Fibroblast of skin of right biceps (primary cell): ENCODE data around the gene POGLUT2.

ENCODE experiments used
- DNase-seq: peaks from one replicate; pipeline ENCODE4 v3.0.0-alpha.2; 2013

POGLUT2 gene

DNA sequence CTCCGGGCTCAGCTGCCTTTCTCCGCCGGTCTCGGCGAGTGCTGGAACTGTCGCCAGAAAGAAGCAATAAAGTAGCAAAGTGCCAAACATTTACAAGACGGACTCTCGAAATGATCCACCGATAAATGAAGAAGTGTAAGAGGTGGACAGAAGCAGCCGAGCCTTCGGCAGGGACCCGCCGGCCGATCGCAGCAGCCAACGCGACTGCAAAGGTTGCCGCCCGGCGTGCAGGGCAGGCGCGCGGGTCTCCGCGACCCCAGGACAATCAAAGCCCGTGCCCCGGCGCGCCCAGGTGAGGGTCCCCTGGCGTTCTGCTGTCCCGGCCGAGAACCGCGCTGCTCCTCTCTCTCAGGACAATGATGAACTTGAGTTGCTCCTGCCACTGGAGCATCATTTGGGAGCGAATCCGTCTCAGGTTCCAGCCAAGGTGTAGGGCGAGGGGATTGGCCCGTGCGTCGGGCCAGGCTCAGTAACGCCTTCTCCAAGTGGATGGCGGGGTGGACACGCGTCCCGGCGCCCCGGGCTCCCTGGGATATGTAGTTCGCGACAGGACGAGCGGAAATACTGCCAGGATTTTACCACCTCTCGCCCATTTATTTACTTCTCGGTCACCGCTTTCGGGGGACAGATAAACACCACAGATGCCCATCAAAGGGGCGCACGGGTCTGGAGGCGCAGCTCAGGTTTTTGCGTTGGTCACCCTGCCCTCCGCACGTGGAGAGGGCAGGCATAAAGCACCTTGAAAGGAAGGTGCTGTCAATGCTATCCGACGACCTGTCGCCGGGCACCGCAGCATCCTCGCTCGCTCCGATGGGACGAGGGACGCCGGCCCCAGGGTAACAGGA, at the start of gene POGLUT2, which contains the start of gene BIVM:
Gene POGLUT2 (minus strand): TSS at position 396 of the 845 bp plus-strand sequence. CDS start 306 bp downstream, at position 90.
Gene BIVM (plus strand): TSS at position 539 of the 845 bp plus-strand sequence. CDS start 8,149 bp downstream, outside the sequence.
- DNase-seq = peak; percentile 92

DNA sequence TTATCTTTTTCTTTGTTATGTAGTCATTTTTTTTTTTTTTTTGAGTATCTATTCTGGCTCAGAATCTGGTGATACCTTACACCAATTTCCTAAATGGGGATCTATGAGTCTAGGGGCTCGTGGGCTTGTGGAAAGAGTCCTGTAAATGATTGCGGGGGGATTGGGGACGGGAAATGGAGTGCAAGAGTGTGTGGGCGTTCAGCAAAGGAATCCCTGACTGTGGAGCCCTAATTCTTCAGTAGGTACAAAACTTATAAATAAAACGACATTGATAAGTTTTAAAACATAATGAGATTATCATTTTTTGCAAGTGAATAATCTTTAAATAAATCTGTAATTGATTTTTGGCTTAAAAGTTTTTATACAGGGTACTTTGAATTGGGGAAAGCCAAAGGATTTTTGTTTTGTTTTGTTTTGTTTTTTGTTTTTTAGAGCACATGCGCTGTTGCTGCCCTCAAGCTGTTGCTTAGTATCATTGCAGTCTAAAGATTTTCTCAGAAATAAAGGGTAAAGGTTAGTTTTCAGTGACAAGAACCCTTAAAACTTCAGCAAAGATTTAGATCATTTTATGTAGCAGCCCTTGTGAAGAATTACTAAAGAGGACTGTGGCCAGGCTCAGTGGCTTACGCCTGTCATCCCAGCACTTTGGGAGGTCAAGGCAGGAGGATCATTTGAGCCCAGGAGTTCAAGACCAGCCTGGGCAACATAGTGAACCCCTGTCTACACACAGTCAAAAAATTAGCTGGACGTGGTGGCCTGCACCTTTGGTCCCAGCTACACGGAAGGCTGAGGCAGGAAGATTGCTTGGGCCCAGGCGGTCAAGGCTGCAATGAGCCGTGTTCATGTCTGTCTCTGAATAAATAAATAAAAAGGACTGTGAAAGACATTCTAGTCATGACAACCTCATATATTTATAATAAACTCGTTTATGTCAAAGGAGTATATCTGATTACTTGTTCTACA, 48.8 kb upstream of the POGLUT2 start:
- DNase-seq = peak; percentile 28

DNA sequence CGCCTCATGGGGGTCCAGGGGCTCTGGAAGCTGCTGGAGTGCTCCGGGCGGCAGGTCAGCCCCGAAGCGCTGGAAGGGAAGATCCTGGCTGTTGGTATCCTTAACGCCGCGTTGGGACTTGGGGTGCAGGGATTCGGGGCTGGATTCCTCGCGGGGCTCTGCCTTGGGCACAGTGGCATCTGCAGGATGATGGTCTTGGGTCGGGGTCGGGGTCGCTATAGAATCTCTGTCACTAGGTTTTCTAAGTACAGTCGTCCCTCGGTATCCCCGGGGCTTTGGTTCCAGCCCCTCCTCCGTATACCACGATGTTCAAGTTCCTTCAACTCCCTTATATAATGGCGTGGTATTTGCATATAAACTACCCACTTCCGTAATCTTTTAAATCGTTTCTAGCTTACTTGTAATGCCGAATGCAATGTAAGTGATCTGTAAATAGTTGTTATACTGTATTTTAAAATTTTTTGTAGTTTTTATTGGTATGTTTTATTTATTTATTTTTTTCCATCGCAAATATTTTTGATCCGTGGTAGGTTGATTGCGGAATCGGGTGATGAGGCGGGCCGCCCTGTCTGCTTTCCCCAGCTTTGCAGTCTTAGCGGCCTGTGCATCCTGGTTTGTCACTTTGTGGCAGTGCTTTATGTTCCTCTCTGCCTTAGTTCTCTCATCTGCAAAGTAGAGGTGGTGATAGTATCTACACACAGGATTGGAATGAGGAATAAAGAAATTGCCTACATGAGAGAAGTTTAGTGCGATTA, 47.7 kb upstream of the POGLUT2 start:
- DNase-seq = peak; percentile 30

DNA sequence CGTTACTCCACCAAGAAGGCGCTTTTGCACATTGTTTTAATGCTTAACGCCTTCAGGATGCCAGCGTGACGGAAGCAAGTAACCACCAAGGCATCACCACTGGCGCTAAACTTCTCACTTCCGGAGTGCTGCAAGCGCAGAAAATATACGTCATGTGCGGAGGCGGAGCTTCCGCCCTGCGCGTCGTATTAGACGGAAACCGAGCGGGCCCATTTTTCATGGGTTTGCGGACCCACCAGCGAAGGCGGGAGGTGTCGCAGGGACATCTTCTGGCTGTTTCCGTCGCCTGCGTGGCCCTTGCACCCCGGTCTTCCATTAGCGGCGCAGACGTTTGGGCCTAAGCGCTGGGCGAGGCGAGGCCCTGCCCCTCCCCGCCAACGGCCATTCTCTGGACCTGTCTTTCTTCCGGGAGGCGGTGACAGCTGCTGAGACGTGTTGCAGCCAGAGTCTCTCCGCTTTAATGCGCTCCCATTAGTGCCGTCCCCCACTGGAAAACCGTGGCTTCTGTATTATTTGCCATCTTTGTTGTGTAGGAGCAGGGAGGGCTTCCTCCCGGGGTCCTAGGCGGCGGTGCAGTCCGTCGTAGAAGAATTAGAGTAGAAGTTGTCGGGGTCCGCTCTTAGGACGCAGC, 47.0 kb upstream of the POGLUT2 start, which contains the start of gene ERCC5:
Gene ERCC5 (plus strand): TSS at position 403 of the 631 bp plus-strand sequence. CDS start 235 bp downstream, outside the sequence.
- DNase-seq = peak; percentile 97

DNA sequence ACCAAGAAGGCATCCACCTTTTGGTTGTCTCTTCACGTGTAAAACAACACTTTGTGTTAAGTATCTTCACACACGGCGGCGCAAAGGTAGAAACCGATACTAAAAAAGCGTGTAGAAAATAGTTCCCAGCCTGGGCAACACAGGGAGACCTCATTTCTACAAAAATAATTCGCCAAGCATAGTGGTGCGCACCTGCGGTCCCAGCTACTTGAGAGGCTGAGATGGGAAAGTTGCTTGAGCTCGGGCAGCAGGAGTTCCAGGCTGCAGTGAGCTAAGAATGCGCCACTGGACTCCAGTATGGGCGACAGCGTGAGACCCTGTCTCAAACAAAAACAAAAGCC, 46.5 kb upstream of the POGLUT2 start:
- DNase-seq = no peak

DNA sequence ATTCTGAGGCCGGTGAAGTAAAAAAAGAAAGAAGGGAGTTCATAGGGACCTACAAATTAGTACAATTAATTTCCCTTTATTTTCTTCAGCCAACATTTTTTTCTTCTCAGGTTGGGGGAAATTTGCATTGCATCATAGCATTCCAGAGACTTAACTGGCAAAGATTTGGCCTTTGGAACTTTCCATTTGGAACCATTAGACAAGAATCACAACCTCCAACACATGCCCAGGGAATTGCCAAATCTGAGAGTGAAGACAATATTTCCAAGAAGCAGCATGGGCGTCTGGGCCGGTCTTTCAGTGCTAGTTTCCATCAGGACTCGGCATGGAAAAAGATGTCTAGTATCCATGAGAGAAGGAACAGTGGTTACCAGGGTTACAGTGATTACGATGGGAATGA, 40.7 kb upstream of the POGLUT2 start:
- peak; percentile 15 for DNase-seq

DNA sequence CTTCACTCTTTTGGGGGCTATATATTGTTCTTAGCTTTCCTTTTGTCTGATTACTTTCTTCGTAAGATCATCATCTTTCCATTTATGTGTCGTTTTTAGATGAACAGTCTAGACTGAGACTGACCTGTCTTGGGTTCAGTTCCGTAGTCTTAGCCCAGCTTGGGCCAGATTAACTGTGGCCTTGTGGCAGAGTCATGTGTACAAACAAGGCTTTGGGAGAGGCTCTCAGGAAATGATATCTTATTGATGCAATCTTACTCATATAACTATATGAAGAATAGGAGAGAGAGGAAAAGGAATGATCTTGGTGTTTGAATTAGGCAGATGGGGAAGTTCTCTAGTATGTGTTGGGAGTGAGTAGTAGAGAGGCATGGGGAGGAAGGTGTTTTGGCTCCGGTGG, 40.2 kb upstream of the POGLUT2 start:
- DNase-seq = no peak

DNA sequence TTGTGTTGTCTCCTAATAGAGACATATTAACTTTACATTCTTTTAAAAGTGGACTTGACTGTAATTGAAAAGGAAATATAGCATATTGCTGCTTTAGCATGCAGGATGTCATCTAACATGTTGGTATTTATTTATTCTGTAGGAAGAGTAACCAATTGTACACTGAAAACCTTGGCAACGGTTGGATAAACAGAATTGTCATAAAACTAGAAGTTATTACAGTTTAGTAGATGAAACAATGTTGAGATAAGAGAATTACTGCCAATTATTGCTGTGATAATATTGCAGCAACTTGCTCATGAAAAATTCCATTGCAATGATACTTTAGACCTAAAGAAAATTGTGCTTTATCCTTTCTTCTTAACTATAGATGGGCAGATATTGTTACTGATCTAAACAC, 39.5 kb upstream of the POGLUT2 start:
- no peak for DNase-seq

DNA sequence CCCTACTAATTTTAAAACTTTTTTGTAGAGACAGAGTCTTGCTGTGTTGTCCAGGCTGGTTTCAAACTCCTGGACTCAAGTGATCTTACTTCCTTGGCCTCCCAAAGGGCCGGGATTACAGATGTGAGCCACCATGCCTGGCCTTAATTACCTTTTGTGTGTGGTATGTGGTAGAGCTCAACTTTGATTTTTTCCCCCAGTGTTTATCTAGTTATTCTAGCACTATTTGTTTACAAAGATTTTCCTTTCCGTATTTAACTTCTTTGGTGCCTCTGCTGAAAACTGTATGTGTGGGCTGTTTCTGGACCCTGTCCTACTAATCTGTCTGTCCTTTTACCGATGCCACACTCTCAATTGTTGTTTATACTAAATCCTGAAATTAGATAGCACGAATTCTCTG, 37.7 kb upstream of the POGLUT2 start:
- no peak for DNase-seq

DNA sequence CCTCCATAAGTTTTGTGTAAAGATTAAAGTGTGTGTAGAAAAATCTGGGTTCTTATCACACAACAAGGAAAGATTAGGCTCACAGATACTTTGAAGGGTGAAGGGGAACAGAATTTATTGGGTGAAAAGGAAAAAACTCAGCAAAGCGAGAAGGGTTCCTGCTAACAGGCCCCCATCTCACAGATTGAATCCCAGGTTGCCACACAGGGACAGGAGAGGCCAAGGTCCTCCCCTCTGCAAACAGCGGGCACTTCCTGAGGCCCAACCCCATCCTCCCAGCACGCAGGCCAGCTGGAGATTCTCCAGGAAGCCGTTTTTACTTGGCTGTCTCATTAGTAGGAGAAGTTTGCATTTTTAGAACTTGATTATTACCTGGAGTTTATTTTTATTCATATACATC, 31.9 kb upstream of the POGLUT2 start:
- DNase-seq = no peak

DNA sequence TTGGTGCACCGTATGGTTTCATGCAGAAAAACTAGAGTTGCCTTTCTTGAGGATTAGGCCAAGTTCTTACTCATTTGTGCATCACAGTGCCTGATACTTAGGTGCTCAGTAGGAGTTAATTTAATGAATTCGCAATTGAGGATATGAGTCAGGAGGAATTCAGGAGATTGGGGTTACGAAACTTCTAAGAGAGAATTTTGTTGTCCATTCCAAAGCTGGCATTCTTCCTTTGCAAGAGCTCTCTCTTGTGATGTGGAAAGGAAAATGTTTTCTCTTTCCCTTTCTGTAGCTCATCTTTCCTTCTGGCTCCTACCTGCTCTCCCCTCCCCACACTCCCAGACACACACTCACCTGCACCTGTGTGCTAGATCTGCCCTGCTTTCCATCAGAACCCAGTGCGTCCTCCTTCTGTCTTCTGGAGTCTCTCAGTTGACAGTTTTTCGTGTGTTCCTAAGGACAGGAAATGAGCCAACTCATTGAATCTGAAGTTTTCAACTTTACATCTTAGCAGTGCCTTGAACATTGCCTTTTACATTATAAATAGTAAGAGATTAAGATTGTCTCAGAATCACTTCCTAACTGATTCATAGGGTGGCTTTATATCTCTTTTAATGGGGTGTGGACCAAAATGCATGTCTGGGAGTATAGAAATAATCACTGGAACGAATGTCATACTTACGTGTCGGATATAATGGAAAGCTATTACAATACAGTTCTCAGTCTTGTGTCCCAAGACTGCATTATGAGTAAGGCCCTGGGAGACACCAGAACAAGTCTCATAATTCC, 27.3 kb upstream of the POGLUT2 start:
- peak; percentile 94 for DNase-seq

DNA sequence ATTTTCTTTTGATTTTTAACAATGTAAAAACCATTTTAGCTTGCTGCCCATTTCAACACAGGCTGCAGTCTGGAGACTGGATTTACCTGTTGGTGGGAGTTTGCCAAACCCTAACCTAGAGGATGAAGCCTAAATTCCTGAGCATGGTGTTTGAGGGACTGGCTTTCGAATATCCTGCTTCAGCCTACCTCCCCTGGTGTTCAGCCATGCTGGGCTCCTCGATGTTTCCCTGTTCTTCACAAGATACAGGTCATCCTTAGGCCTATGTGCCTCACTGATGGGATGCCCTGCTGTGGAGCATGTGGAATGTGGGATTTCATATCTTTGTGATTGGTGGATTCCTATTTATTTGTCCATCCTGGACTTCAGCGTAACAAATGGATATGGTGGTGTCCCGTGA, 26.6 kb upstream of the POGLUT2 start:
- DNase-seq = no peak

DNA sequence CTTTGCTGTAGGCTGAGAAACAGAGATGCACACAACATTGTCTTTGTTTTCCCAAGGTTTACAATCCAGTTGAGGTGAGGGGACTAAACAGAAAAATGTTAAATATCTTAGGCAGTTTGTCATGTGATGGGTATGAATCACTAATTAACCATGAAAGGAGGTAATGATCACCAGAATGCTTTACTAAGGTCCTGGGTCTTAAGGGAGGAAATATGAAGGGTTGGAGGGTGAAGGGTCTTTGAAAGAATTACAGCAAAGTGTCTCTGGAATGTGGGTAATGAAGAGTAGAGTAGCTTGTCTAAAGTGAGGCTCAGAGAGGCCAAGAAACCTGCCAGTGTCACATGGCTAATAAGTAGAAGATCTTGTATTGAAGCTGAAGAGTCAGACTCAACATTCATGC, 19.1 kb upstream of the POGLUT2 start:
- DNase-seq = peak; percentile 59

DNA sequence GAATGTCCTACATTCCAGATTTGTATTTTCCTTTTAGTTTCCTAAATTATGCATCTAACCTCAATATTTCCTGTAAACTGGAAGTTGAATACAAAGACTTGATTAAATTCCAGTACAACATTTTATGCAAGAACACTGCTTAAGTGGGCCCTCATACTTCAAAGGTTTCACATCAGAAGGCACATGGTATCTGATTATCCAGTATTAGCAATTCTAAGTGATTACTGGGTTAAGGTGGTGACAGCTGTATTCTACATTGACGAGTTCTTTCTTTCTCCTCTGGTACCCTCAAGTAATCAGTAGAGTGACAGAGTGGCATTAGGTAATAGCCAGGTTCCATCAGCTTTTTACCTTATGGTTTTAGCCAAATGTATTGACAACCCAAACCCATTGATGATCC, 18.5 kb upstream of the POGLUT2 start:
- DNase-seq = no peak

DNA sequence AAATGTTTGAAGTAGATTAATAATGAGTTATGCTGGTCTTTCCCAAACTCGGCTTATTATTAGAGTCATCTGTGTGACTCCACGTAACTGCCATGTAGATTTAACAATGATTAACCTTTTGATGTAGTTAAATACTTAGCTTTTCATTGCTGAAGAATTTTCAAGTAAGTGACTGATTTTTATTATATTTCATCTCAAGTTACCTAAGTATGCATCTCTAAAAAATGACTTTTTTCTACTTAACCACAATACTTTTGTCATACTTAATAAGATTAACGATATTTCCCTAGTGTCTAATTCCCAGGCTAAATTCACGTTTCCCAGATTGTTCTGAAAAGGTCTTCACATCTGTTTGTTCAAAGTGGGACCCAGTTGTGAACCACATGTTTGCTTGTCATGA, 17.9 kb upstream of the POGLUT2 start:
- peak; percentile 42 for DNase-seq

DNA sequence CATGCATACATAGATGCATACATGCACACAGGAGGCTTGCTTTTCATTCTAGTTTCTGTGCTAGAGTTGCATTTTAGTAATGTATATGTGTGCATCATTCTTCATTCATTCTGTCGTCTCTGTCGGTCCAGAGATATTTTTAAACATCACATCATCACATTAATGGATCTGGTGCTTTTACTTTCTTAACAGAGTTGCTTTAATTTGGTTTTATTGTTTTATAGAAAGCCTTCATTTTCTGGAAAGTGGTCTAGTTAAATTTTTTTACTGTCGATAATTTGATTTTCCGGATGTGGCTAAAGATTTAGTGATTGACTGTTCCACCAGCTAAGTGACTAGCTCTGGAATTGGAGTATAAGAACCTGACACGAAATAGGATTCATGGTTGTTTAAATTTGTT, 17.0 kb upstream of the POGLUT2 start:
- DNase-seq = no peak

DNA sequence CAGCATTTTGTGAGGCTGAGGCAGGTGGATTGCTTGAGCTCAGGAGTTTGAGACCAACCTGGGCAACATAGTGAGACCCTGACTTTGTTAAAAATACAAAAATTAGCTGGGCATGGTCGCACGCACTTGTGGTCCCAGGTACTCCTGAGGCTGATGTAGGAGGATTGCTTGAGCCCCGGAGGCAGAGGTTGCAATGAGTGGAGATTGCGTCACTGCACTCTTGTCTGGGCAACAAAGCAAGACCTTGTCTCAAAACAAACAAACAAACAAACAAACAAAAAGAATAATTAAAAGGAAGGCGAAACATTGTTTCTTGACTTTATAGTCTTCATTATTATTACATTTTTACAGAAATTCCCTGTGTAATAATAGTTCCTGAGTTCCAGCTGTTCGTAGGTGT, 16.0 kb upstream of the POGLUT2 start:
- no peak for DNase-seq

DNA sequence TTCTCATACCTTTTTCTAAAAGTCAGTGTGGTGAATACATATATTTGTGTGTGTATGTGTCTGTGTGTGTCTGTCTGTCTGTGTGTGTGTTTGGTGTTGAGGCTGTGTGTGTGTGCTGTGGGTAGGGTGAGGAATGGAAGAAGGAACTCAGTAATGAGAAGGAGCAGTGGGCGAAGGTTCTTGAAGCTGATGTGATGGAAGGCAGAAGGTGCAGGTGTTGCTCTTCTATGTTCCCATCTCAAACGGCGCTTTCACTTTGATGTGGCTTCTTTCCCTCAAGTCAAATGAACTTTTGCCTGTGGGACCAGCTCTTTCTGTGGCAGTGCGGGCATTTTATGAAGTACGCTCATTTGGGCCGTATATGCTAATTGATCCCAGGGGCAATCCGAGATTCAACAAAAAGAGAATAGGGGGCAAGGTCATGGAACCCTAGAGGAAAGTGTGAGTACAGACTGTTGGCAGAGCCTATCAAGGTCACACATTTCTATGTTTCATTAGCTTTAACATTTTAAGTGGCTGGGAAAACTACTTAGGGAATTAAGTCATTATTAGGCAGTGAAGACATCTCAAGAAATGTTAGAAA, 15.3 kb upstream of the POGLUT2 start:
- DNase-seq = no peak

DNA sequence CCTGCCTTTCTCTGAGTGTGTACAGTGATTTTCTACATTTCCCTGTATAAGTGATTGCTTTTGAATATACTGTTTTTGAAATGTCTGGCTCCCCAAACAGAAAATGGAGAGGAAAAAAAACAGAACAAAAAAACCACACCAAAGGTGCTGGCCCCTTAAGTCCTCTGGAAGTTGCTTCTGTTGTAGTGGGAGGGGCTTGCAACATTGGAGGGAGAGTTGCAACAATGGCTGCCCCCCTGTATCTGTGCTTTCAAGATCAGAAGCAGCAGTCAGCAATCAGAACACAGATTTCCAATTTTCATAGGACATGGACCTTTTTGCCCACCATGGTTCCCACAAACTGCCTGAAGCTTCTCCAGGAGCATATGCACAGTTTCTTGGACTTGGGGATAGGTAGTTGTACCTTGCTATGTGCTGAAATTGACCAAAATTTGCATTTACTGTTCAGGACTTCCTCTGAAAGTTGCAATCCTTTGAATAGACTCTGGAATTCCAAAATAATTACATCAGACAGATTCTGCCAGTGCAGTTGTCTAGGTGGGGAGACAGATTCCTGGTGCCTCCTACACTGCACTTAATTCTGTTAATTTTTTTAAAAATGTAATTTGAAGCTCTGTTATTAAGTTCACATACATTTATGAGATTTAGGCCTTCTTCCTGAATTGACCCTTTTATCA, 14.0 kb upstream of the POGLUT2 start:
- DNase-seq = peak; percentile 38

DNA sequence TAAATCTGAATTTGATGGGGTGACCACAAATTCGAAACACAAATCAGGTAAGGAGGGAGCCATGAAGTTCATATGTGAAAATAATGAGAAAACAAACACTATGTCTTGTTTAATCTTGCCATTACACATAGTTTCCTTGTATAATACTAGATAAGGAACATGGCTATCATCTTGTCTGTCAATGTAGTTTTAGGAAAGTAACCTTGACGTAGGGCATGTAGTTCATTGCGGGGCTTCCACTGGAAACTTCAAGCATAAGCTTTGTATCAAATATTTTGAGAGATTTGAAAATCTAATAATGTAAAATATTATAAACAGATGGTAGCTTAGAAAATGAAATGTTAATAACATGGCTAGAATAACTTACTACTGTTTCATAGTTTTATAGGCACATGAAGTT, 8.9 kb upstream of the POGLUT2 start:
- no peak for DNase-seq

DNA sequence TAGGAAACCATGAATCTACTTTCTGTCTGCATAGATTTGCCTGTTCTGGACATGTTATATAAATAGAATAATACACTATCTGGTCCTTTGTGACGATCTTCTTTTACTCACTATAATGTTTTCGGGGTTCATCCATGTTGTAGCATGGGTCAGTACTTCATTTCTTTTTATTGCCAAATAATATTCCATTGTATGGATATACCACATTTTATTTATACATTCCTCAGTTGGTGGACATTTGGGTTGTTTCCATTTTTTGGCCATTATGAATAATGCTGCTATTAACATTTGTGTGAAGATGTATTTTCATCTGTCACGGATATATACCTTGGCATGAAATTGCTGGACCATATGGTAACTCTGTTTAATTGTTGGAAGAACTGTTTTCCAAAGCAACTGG, 6.9 kb upstream of the POGLUT2 start:
- no peak for DNase-seq
